Ishikawa (cell line): ENCODE data around the gene CD300LD.

Experiments used
- CEBPB ChIP-seq: IDR thresholded peaks from 2 replicates; pipeline ENCODE4 v1.6.1; 2012
- EP300 ChIP-seq: IDR thresholded peaks from 2 replicates; pipeline ENCODE4 v1.6.1; 2012; ENCODE audit warnings: borderline replicate concordance
- REST ChIP-seq: IDR thresholded peaks from 2 replicates; pipeline ENCODE4 v1.6.1; 2012; ENCODE audit warnings: low read depth, mild to moderate bottlenecking

- no peak for TF ChIP-seq REST
- TF ChIP-seq CEBPB, result no peak
- no peak for TF ChIP-seq EP300
Observed at GRCh38 chr17:74536890-74537289, 55.2 kb downstream of the CD300LD start.
